Activated CD4-positive, alpha-beta T cell treated with anti-CD3 and anti-CD28 coated beads for 36 hours (primary cell): ENCODE results near the gene HNRNPCL1. TPM values are rescaled to one million over a fixed set of nuclear protein-coding genes. Genes with fewer than 3 reads are reported as not detected.
"Not testable (repeated sequence)": the region's sequence is repeated elsewhere in the genome, so short reads cannot be mapped to it uniquely, and the experiment has no call there.

Experiments
- ATAC-seq: fragments of 200-7000 bp; cut with Tn5 transposase; one replicate; pipeline ENCODE4 v1.10.0; 2021; ENCODE audit warnings: mild to moderate bottlenecking, moderate library complexity
- CTCF ChIA-PET: fragments of 350-600 bp; sonication (Branson Sonifier 250); formaldehyde crosslinking; loops from one replicate; lab custom pipeline; 2021; ENCODE audit warnings: antibody characterized with exemption; lab: Charles Lee
- POLR2A ChIA-PET: fragments of 350-600 bp; sonication (Branson Sonifier 250); formaldehyde crosslinking; loops from one replicate; lab custom pipeline; 2021; ENCODE audit warnings: antibody characterized with exemption, inconsistent platforms; lab: Charles Lee
- DNase-seq: peaks from one replicate; pipeline ENCODE4 v3.0.0-alpha.2; 2020
- H3K27ac Mint-ChIP-seq: one replicate; pipeline ENCODE4 v1.8.0; 2021; ENCODE audit warnings: mixed read lengths
- H3K27me3 Mint-ChIP-seq: one replicate; pipeline ENCODE4 v1.8.0; 2021; ENCODE audit warnings: mixed read lengths
- H3K36me3 Mint-ChIP-seq: one replicate; pipeline ENCODE4 v1.8.0; 2021; ENCODE audit warnings: low read depth, mixed read lengths
- H3K4me1 Mint-ChIP-seq: one replicate; pipeline ENCODE4 v1.8.0; 2021; ENCODE audit warnings: mixed read lengths
- H3K4me3 Mint-ChIP-seq: one replicate; pipeline ENCODE4 v1.8.0; 2021; ENCODE audit warnings: mild to moderate bottlenecking, moderate library complexity, mixed read lengths
- H3K9me3 Mint-ChIP-seq: one replicate; pipeline ENCODE4 v1.8.0; 2021; ENCODE audit warnings: low read depth, mixed read lengths
- intact Hi-C, 2 experiments: fragments of 100-400 bp; cut with DNase I in 1 of 2; cut with micrococcal nuclease in 1 of 2; formaldehyde crosslinking; loops; one replicate each; pipeline versions ENCODE4 v1.14.2 to v1.15.1; 2022 to 2024; cut with DNase I, micrococcal nuclease
- total RNA-seq, 2 experiments: library from RNA; stranded (reverse); gene quantifications; one replicate each; pipeline ENCODE4 v1.2.3, GENCODE V29; 2021

Gene HNRNPCL1
- total RNA-seq: not detected

- DNase-seq, CTCF ChIA-PET, H3K27me3 Mint-ChIP-seq, intact Hi-C loops, H3K9me3 Mint-ChIP-seq, ATAC-seq, H3K4me1 Mint-ChIP-seq, H3K4me3 Mint-ChIP-seq, H3K36me3 Mint-ChIP-seq, POLR2A ChIA-PET, H3K27ac Mint-ChIP-seq: not testable (repeated sequence)
These were observed at the start of gene HNRNPCL1 for GRCh38 chr1:12848620-12849019. TSS of gene HNRNPCL1 (minus strand) at chr1:12848720. CDS start at chr1:12848289, 431 bp downstream.

- H3K27me3 Mint-ChIP-seq, ATAC-seq, H3K4me1 Mint-ChIP-seq, H3K9me3 Mint-ChIP-seq, intact Hi-C loops, H3K4me3 Mint-ChIP-seq, CTCF ChIA-PET, POLR2A ChIA-PET, DNase-seq, H3K36me3 Mint-ChIP-seq, H3K27ac Mint-ChIP-seq: not testable (repeated sequence)
These were observed 49.6 kb upstream of the HNRNPCL1 start, which contains the start of gene PRAMEF10 for GRCh38 chr1:12898170-12898569. TSS of gene PRAMEF10 (minus strand) at chr1:12898270. CDS start at chr1:12895847, 2,423 bp downstream.

DNA sequence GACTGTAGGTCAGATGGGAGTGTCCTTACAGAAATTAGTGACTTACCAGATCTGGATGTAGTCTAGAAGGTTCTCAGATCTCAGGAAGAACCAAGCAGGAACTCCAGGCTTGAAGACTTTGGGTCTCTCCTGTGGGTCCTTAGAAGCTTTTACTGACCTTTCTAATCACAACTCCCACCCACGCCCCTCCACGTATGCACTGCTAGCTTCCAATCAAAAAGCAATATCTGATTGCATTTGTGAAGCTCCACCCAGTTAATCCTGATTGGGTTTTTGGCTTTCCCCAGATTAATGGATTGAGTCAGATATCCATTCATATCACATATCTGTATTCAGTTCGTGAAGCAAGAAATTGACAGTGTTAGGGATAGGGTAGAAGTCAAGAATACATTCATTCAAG, 37.6 kb upstream of the HNRNPCL1 start, which contains the start of gene PRAMEF4:
Gene PRAMEF4 (minus strand): TSS at position 101 of the 400 bp plus-strand sequence. CDS start 2,807 bp downstream, outside the sequence.
- DNase-seq, H3K9me3 Mint-ChIP-seq, H3K27ac Mint-ChIP-seq, POLR2A ChIA-PET, CTCF ChIA-PET, H3K36me3 Mint-ChIP-seq, H3K4me1 Mint-ChIP-seq, intact Hi-C loops, H3K27me3 Mint-ChIP-seq, ATAC-seq, H3K4me3 Mint-ChIP-seq: not testable (repeated sequence)

- DNase-seq, ATAC-seq, intact Hi-C loops, H3K27me3 Mint-ChIP-seq, H3K9me3 Mint-ChIP-seq, CTCF ChIA-PET, H3K4me1 Mint-ChIP-seq, POLR2A ChIA-PET, H3K4me3 Mint-ChIP-seq, H3K36me3 Mint-ChIP-seq, H3K27ac Mint-ChIP-seq: not testable (repeated sequence)
These were observed 29.9 kb upstream of the HNRNPCL1 start for GRCh38 chr1:12878453-12878852.

DNA sequence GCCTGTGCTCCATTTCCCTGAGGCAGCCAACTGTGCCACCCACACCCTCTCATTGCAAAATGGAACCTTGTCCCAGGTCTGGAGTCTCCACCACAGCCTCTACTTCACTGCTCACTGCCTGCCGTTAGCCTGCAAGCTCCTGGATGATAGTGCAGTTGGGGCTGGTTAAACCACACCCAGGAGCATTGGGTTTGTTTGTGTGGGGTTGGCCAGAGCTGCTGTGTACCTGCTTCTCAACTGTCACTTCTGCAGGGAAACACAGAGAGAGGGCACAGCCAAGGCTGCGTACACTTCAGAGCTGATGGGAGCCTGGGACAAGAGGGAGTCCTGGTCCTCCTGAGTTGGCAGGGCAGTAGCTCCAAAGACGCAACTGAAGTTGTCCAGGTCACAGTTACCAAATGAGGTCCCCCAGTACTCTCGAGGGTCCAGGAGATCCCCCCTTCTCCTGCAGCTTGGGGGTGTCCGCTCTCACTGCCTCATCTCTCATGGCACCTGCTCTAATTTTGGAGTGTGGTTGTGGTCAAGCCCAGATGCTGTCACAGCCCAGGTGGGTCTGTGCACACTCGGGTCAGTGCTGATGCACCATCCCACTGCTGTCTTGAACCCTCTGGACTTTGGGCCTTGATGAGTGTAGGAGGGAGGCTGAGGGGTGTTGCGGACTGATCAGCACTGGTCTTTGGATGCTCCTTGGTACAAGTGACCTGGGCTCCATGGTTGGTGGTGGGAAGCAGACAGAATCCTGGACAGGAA, 14.8 kb upstream of the HNRNPCL1 start:
- POLR2A ChIA-PET, H3K4me1 Mint-ChIP-seq, H3K27ac Mint-ChIP-seq, H3K4me3 Mint-ChIP-seq, intact Hi-C loops, H3K9me3 Mint-ChIP-seq, ATAC-seq, H3K27me3 Mint-ChIP-seq, CTCF ChIA-PET, H3K36me3 Mint-ChIP-seq, DNase-seq: not testable (repeated sequence)

GRCh38 chr1:12856786-12857185, 8.3 kb upstream of the HNRNPCL1 start, which contains the start of gene PRAMEF2:
TSS of gene PRAMEF2 (plus strand) at chr1:12857086. CDS start at chr1:12859010, 1,924 bp downstream.
- POLR2A ChIA-PET, H3K27ac Mint-ChIP-seq, intact Hi-C loops, H3K27me3 Mint-ChIP-seq, ATAC-seq, CTCF ChIA-PET, DNase-seq, H3K9me3 Mint-ChIP-seq, H3K4me1 Mint-ChIP-seq, H3K36me3 Mint-ChIP-seq, H3K4me3 Mint-ChIP-seq: not testable (repeated sequence)

DNA sequence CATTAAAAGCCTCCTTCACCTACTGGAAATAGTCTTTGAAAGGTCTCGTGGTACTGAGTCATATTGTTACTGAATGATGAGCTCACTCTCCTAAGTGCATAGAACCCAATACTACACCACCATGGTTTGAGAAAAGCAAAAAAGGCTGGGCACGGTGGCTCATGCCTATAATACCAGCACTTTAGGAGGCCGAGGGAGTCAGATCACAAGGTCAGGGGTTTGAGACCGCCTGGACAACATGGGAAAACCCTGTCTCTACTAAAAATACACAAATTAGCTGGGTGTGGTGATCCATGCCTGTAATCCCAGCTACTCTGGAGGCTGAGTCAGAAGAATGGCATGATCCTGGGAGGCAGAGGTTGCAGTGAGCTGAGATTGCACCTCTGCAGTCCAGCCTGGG, 3.3 kb upstream of the HNRNPCL1 start:
- no peaks in the 10 kb centered on the region for H3K36me3 Mint-ChIP-seq
- no peak overlapping the region for H3K27ac Mint-ChIP-seq
- ChIA-PET CTCF (no interaction called here), POLR2A (no interaction called here)
- H3K27me3 Mint-ChIP-seq: peaks cover 5% of the 10 kb centered on the region
- intact Hi-C loops: no loop called here
- H3K4me1 Mint-ChIP-seq: no peaks in the 10 kb centered on the region
- ATAC-seq (no peak), DNase-seq (no peak)
- H3K4me3 Mint-ChIP-seq: no peak overlapping the region
- H3K9me3 Mint-ChIP-seq: peaks cover 3% of the 10 kb centered on the region

- H3K9me3 Mint-ChIP-seq, POLR2A ChIA-PET, intact Hi-C loops, H3K36me3 Mint-ChIP-seq, CTCF ChIA-PET, H3K27ac Mint-ChIP-seq, ATAC-seq, DNase-seq, H3K4me3 Mint-ChIP-seq, H3K27me3 Mint-ChIP-seq, H3K4me1 Mint-ChIP-seq: not testable (repeated sequence)
These were observed 15.3 kb downstream of the HNRNPCL1 start for GRCh38 chr1:12833251-12833650.

DNA sequence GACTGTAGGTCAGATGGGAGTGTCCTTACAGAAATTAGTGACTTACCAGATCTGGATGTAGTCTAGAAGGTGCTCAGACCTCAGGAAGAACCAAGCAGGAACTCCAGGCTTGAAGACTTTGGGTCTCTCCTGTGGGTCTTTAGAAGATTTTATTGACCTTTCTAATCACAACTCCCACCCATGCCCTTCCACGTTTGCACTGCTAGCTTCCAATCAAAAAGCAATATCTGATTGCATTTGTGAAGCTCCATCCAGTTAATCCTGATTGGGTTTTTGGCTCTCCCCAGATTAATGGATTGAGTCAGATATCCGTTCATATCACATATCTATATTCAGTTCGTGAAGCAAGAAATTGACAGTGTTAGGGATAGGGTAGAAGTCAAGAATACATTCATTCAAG, 17.2 kb downstream of the HNRNPCL1 start, which contains the start of gene PRAMEF11:
Gene PRAMEF11 (minus strand): TSS at position 101 of the 400 bp plus-strand sequence. CDS start 2,621 bp downstream, outside the sequence.
- ATAC-seq, H3K9me3 Mint-ChIP-seq, H3K4me1 Mint-ChIP-seq, intact Hi-C loops, POLR2A ChIA-PET, H3K27me3 Mint-ChIP-seq, H3K4me3 Mint-ChIP-seq, H3K36me3 Mint-ChIP-seq, H3K27ac Mint-ChIP-seq, CTCF ChIA-PET, DNase-seq: not testable (repeated sequence)

DNA sequence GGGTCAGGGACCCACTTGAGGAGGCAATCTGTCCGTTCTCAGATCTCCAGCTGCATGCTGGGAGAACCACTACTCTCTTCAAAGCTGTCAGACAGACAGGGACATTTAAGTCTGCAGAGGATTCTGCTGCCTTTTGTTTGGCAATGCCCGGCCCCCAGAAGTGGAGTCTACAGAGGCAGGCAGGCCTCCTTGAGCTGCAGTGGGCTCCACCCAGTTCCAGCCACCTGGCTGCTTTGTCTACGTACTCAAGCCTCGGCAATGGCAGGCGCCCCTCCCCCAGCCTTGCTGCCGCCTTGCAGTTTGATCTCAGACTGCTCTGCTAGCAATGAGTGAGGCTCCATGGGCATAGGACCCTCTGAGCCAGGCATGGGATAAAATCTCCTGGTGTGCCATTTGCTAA, 29.5 kb downstream of the HNRNPCL1 start:
- H3K4me1 Mint-ChIP-seq, H3K9me3 Mint-ChIP-seq, ATAC-seq, DNase-seq, H3K27ac Mint-ChIP-seq, H3K36me3 Mint-ChIP-seq, POLR2A ChIA-PET, CTCF ChIA-PET, H3K4me3 Mint-ChIP-seq, intact Hi-C loops: not testable (repeated sequence)
- H3K27me3 Mint-ChIP-seq: peaks cover 10% of the 10 kb centered on the region

DNA sequence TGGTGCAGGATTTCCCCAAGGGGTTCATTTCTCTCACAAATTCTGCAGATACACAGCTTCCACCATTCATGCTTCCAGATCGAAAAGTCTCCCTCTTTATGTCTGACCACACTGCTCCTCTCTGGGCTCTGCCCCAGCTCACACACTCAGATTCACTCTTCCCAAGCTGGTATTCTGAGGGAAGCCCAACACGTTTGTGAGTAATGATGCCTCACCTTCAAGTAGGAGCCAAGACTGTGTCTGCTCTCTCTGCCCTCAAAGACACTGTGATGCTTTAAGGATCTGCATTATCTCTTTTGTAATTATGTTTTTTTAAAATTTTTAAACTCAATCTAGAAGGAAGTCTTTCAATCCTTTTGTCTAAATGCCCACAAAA, 37.1 kb downstream of the HNRNPCL1 start:
- intact Hi-C loops: no loop called here
- Mint-ChIP-seq H3K4me1 (no peaks in the 10 kb centered on the region), H3K27ac (no peak overlapping the region)

More for the DNA sequence above, 37.1 kb downstream of the HNRNPCL1 start:
- no peak overlapping the region for H3K4me3 Mint-ChIP-seq
- CTCF ChIA-PET: no interaction called here
- no peak for ATAC-seq
- H3K36me3 Mint-ChIP-seq: no peaks in the 10 kb centered on the region
- peaks cover 15% of the 10 kb centered on the region for H3K27me3 Mint-ChIP-seq
- no peaks in the 10 kb centered on the region for H3K9me3 Mint-ChIP-seq
- no peak for DNase-seq
- POLR2A ChIA-PET: no interaction called here
